Measurements from ENCODE around the gene MAPK1.

Gene MAPK1

GRCh38 chr22:21780259-21780658 lies 87.2 kb downstream of the MAPK1 start:
- no peak for DNase-seq

- no peak for DNase-seq
Observed at GRCh38 chr22:21779444-21779843, 88.0 kb downstream of the MAPK1 start.

GRCh38 chr22:21778705-21779363 lies 88.6 kb downstream of the MAPK1 start:
- DNase-seq = no peak

GRCh38 chr22:21771631-21771976 lies 95.8 kb downstream of the MAPK1 start:
- no peak for DNase-seq

GRCh38 chr22:21768435-21768834 lies 99.0 kb downstream of the MAPK1 start:
- no peak for DNase-seq

GRCh38 chr22:21766691-21767462 lies 100.6 kb downstream of the MAPK1 start:
- no peak for DNase-seq

GRCh38 chr22:21765909-21766529 lies 101.4 kb downstream of the MAPK1 start:
- no peak for DNase-seq

- DNase-seq = no peak
Observed at GRCh38 chr22:21764038-21764804, 103.2 kb downstream of the MAPK1 start.

GRCh38 chr22:21762712-21763581 lies 104.5 kb downstream of the MAPK1 start:
- no peak for DNase-seq

- DNase-seq = no peak
Observed at GRCh38 chr22:21761994-21762680, 105.3 kb downstream of the MAPK1 start.

- DNase-seq = no peak
Observed at GRCh38 chr22:21761086-21761485, 106.4 kb downstream of the MAPK1 start.

- DNase-seq = peak; percentile 5
Observed at GRCh38 chr22:21760640-21761039, 106.8 kb downstream of the MAPK1 start.

GRCh38 chr22:21759646-21760376 lies 107.6 kb downstream of the MAPK1 start:
- DNase-seq = no peak

- DNase-seq = no peak
Observed at GRCh38 chr22:21759093-21759492, 108.4 kb downstream of the MAPK1 start.

- DNase-seq = no peak
Observed at GRCh38 chr22:21758091-21758864, 109.2 kb downstream of the MAPK1 start.

- DNase-seq = no peak
Observed at GRCh38 chr22:21755851-21756284, 111.6 kb downstream of the MAPK1 start.

- no peak for DNase-seq
Observed at GRCh38 chr22:21754523-21754922, 112.9 kb downstream of the MAPK1 start.

- no peak for DNase-seq
Observed at GRCh38 chr22:21753374-21754111, 113.9 kb downstream of the MAPK1 start.

GRCh38 chr22:21752276-21752675 lies 115.2 kb downstream of the MAPK1 start:
- no peak for DNase-seq

Measured in NCI-H2029 treated with DMSO at 0.1 percent for 48 hours (cell line).